ENCODE results near the gene CPEB1.

CPEB1 gene

GRCh38 chr15:82647045-82647834, at the start of gene CPEB1:
CPEB1 (minus strand) TSS chr15:82647363; CDS start chr15:82628459, 18,904 bp downstream.
- peak; percentile 78 for DNase-seq

GRCh38 chr15:82692171-82692570, 45.0 kb upstream of the CPEB1 start:
- DNase-seq = no peak

GRCh38 chr15:82689147-82689546, 42.0 kb upstream of the CPEB1 start:
- DNase-seq = no peak

GRCh38 chr15:82688691-82689090, 41.5 kb upstream of the CPEB1 start:
- DNase-seq = no peak

- DNase-seq = no peak
Measured at GRCh38 chr15:82681371-82681770, 34.2 kb upstream of the CPEB1 start.

- peak; percentile 92 for DNase-seq
Measured at GRCh38 chr15:82680200-82681102, 33.3 kb upstream of the CPEB1 start.

- DNase-seq = no peak
Measured at GRCh38 chr15:82679626-82680199, 32.5 kb upstream of the CPEB1 start.

GRCh38 chr15:82677720-82678323, 30.7 kb upstream of the CPEB1 start:
- no peak for DNase-seq

- no peak for DNase-seq
Measured at GRCh38 chr15:82674873-82675272, 27.7 kb upstream of the CPEB1 start.

- no peak for DNase-seq
Measured at GRCh38 chr15:82670699-82671098, 23.5 kb upstream of the CPEB1 start.

- DNase-seq = no peak
Measured at GRCh38 chr15:82666606-82667005, 19.4 kb upstream of the CPEB1 start.

GRCh38 chr15:82664021-82664420, 16.9 kb upstream of the CPEB1 start:
- DNase-seq = no peak

- DNase-seq = peak; percentile 74
Measured at GRCh38 chr15:82663186-82663600, 16.0 kb upstream of the CPEB1 start.

GRCh38 chr15:82662641-82663040, 15.5 kb upstream of the CPEB1 start:
- no peak for DNase-seq

- DNase-seq = no peak
Measured at GRCh38 chr15:82660378-82660777, 13.2 kb upstream of the CPEB1 start.

GRCh38 chr15:82656641-82657266, 9.6 kb upstream of the CPEB1 start:
- DNase-seq = no peak

GRCh38 chr15:82655606-82656005, 8.4 kb upstream of the CPEB1 start:
- no peak for DNase-seq

GRCh38 chr15:82653483-82654168, 6.5 kb upstream of the CPEB1 start:
- DNase-seq = no peak

- no peak for DNase-seq
Measured at GRCh38 chr15:82651708-82652107, 4.5 kb upstream of the CPEB1 start.

- DNase-seq = no peak
Measured at GRCh38 chr15:82650046-82650670, 3.0 kb upstream of the CPEB1 start.

GRCh38 chr15:82649226-82649999, 2.2 kb upstream of the CPEB1 start:
- no peak for DNase-seq

All from activated effector memory CD4-positive, alpha-beta T cell treated with anti-CD3 and anti-CD28 coated beads, Interleukin-2, amount 50 U/mL, for 16 hours (primary cell).